Measurements from ENCODE around the gene CORO7.

CORO7 gene

GRCh38 chr16:4386951-4387565 is 29.3 kb downstream of the CORO7 start:
- DNase-seq (ENCODE audit: low read depth), result peak; percentile 61
- TF ChIP-seq CTCF (IDR thresholded peaks at IDR 0.05; ENCODE audit: low read length, missing control alignments), result no peak

GRCh38 chr16:4386451-4386805 is 30.0 kb downstream of the CORO7 start:
- no peak overlapping the region for H3K4me3 ChIP-seq (replicated peaks; ENCODE audit: low read depth, low read length)
- TF ChIP-seq CTCF (IDR thresholded peaks at IDR 0.05; ENCODE audit: low read length, missing control alignments), result no peak
- no peak for DNase-seq (ENCODE audit: low read depth)

More at GRCh38 chr16:4386951-4387565, 29.3 kb downstream of the CORO7 start:
- H3K4me3 ChIP-seq (replicated peaks; ENCODE audit: low read depth, low read length), result no peak overlapping the region

- TF ChIP-seq CTCF (IDR thresholded peaks at IDR 0.05; ENCODE audit: low read length, missing control alignments), result no peak
- no peak for DNase-seq (ENCODE audit: low read depth)
- H3K4me3 ChIP-seq (replicated peaks; ENCODE audit: low read depth, low read length), result no peak overlapping the region
Measured at GRCh38 chr16:4385789-4386450, 30.5 kb downstream of the CORO7 start.

GRCh38 chr16:4385066-4385788 is 31.2 kb downstream of the CORO7 start:
- TF ChIP-seq CTCF (IDR thresholded peaks at IDR 0.05; ENCODE audit: low read length, missing control alignments), result no peak
- H3K4me3 ChIP-seq (replicated peaks; ENCODE audit: low read depth, low read length), result no peak overlapping the region
- no peak for DNase-seq (ENCODE audit: low read depth)

GRCh38 chr16:4384509-4384942 is 31.9 kb downstream of the CORO7 start:
- no peak overlapping the region for H3K4me3 ChIP-seq (replicated peaks; ENCODE audit: low read depth, low read length)
- no peak for DNase-seq (ENCODE audit: low read depth)
- TF ChIP-seq CTCF (IDR thresholded peaks at IDR 0.05; ENCODE audit: low read length, missing control alignments), result no peak

- H3K4me3 ChIP-seq (replicated peaks; ENCODE audit: low read depth, low read length), result no peak overlapping the region
- no peak for TF ChIP-seq CTCF (IDR thresholded peaks at IDR 0.05; ENCODE audit: low read length, missing control alignments)
Measured at GRCh38 chr16:4383591-4384444, 32.6 kb downstream of the CORO7 start.

More at GRCh38 chr16:4383591-4384444, 32.6 kb downstream of the CORO7 start:
- no peak for DNase-seq (ENCODE audit: low read depth)
